ENCODE results near the gene SDHC.

GRCh38 chr1:161335796-161336195 lies 21.6 kb downstream of the SDHC start:
- TF ChIP-seq CTCF (conservative IDR thresholded peaks at IDR 0.05; ENCODE audit: low read depth in 2 of 2) (no peak), EZH2 (IDR thresholded peaks at IDR 0.05; ENCODE audit: low read depth, unreplicated experiment) (no peak)

Data from GM23338 (cell line).